SK-N-SH (cell line): ENCODE data around the gene G3BP2. TPM values are rescaled to one million over a fixed set of nuclear protein-coding genes. Genes with fewer than 3 reads are reported as not detected.

ENCODE experiments used
- CTCF ChIA-PET: fragments of 300-600, 350-600 bp; formaldehyde crosslinking; extraction: SDS; loops from one replicate; lab custom pipeline; 2021; lab: Yijun Ruan, JAX
- POLR2A ChIA-PET: fragments of 350-600 bp; sonication (Branson Sonifier 250); formaldehyde crosslinking; extraction: SDS; loops from one replicate; lab custom pipeline; 2020; ENCODE audit warnings: antibody characterized with exemption, inconsistent platforms; lab: Yijun Ruan, JAX
- DNase-seq: peaks from one replicate; pipeline ENCODE4 v3.0.0; 2012
- H2AFZ ChIP-seq: fragments of 200-600 bp; sonication (generic); 2 replicates; pipeline ENCODE4 v1.8.1; 2016; ENCODE audit warnings: antibody characterized with exemption, mild to moderate bottlenecking, low read depth
- H3F3A ChIP-seq: fragments of 200-600 bp; sonication (generic); replicated peaks from 2 replicates; pipeline ENCODE3; 2016; ENCODE audit warnings: antibody characterized with exemption, mild to moderate bottlenecking; ENCODE audit not compliant: insufficient read depth
- H3K27ac ChIP-seq, 2 experiments: fragments of 200-500 bp in 1 of 2; fragments of 200-600 bp in 1 of 2; sonication (Bioruptor generic) in 1 of 2; sonication (generic), shearing (Covaris generic) in 1 of 2; 2 replicates each; pipeline versions ENCODE4 v1.5.1 to v1.6.1; 2014 to 2016; ENCODE audit warnings: low read depth in 2 of 2, inconsistent platforms in 1 of 2, low read length in 1 of 2, mild to moderate bottlenecking in 1 of 2, mixed read lengths in 1 of 2
- H3K27me3 ChIP-seq: fragments of 200-600 bp; sonication (generic), shearing (Covaris generic); 2 replicates; pipeline ENCODE4 v1.6.1; 2016; ENCODE audit warnings: mixed run types; ENCODE audit not compliant: insufficient read depth
- H3K36me3 ChIP-seq, 2 experiments: fragments of 200-500 bp in 1 of 2; fragments of 200-600 bp in 1 of 2; sonication (Bioruptor generic) in 1 of 2; sonication (generic) in 1 of 2; replicated peaks in 1 of 2; 2 replicates each; pipeline versions ENCODE3 to v1.5.1; 2014 to 2016; ENCODE audit warnings: low read length in 1 of 2, mild to moderate bottlenecking in 1 of 2; ENCODE audit not compliant: insufficient read depth in 2 of 2, control insufficient read depth in 1 of 2
- H3K4me1 ChIP-seq, 2 experiments: fragments of 200-500 bp in 1 of 2; fragments of 200-600 bp in 1 of 2; sonication (Bioruptor generic) in 1 of 2; sonication (generic), shearing (Covaris generic) in 1 of 2; 2 replicates each; pipeline versions ENCODE4 v1.5.1 to v1.6.1; 2014 to 2016; ENCODE audit warnings: low read depth in 1 of 2, low read length in 1 of 2, mixed run types in 1 of 2; ENCODE audit not compliant: insufficient read depth in 2 of 2, control insufficient read depth in 1 of 2
- H3K4me2 ChIP-seq: fragments of 200-600 bp; sonication (generic), shearing (Covaris generic); 2 replicates; pipeline ENCODE4 v1.6.1; 2017; ENCODE audit warnings: mixed run types
- H3K4me3 ChIP-seq, 2 experiments: fragments of 200-500 bp in 1 of 2; fragments of 200-600 bp in 1 of 2; sonication (Bioruptor generic) in 1 of 2; sonication (generic), shearing (Covaris generic) in 1 of 2; 2 replicates each; pipeline versions ENCODE4 v1.5.1 to v1.8.1; 2014 to 2016; ENCODE audit warnings: low read depth in 2 of 2, inconsistent platforms in 1 of 2, low read length in 1 of 2, mild to moderate bottlenecking in 1 of 2, mixed read lengths in 1 of 2, moderate library complexity in 1 of 2
- H3K79me2 ChIP-seq: fragments of 200-600 bp; sonication (generic); 2 replicates; pipeline ENCODE4 v1.8.1; 2017; ENCODE audit warnings: mild to moderate bottlenecking; ENCODE audit not compliant: insufficient read depth
- H3K9ac ChIP-seq: fragments of 200-600 bp; sonication (generic); 2 replicates; pipeline ENCODE4 v1.6.1; 2017; ENCODE audit warnings: mixed run types
- H3K9me2 ChIP-seq: fragments of 200-600 bp; sonication (generic); 2 replicates; pipeline ENCODE4 v1.6.1; 2017; ENCODE audit warnings: mixed run types
- H3K9me3 ChIP-seq: fragments of 200-600 bp; sonication (generic); 2 replicates; pipeline ENCODE4 v1.6.1; 2017; ENCODE audit warnings: mixed run types, mild to moderate bottlenecking, moderate library complexity
- H4K20me1 ChIP-seq: fragments of 200-600 bp; sonication (generic); 2 replicates; pipeline ENCODE4 v1.6.1; 2017; ENCODE audit warnings: mild to moderate bottlenecking, mixed run types; ENCODE audit not compliant: insufficient read depth
- EZH2phosphoT487 ChIP-seq: fragments of 200-600 bp; sonication (generic); IDR thresholded peaks from 2 replicates; pipeline ENCODE4 v1.6.1; 2017; ENCODE audit warnings: low read depth, mixed run types, mild to moderate bottlenecking, antibody characterized with exemption, moderate library complexity, borderline replicate concordance
- GABPA ChIP-seq: IDR thresholded peaks from 2 replicates; pipeline ENCODE4 v1.4.0; 2012; ENCODE audit warnings: low read depth, mild to moderate bottlenecking
- MXI1 ChIP-seq: IDR thresholded peaks from 2 replicates; pipeline ENCODE4 v1.6.1; 2012; ENCODE audit warnings: mild to moderate bottlenecking, low read depth, low read length, improper control_type of control experiment
- NFIC ChIP-seq: IDR thresholded peaks from 2 replicates; pipeline ENCODE4 v1.4.0; 2012; ENCODE audit warnings: borderline replicate concordance
- NRF1 ChIP-seq: IDR thresholded peaks from 2 replicates; pipeline ENCODE4 v1.6.1; 2012; ENCODE audit warnings: low read depth, mild to moderate bottlenecking, low read length
- RCOR1 ChIP-seq: fragments of 150-350 bp; IDR thresholded peaks from 2 replicates; pipeline ENCODE4 v1.6.1; 2017; ENCODE audit warnings: antibody characterized with exemption, low read length
- RXRA ChIP-seq: IDR thresholded peaks from 2 replicates; pipeline ENCODE4 v1.4.0; 2012; ENCODE audit warnings: low read depth, mild to moderate bottlenecking, borderline replicate concordance
- TEAD4 ChIP-seq: IDR thresholded peaks from 2 replicates; pipeline ENCODE4 v1.4.0; 2012; ENCODE audit warnings: mild to moderate bottlenecking, borderline replicate concordance; ENCODE audit not compliant: insufficient read depth
- YY1 ChIP-seq: IDR thresholded peaks from 2 replicates; pipeline ENCODE4 v1.4.0; 2012; ENCODE audit warnings: low read depth, mild to moderate bottlenecking
- WGBS: methylation state at CpG from one replicate; pipeline ENCODE4 v1.1.6; 2017; ENCODE audit warnings: low lambda C conversion rate; 5-methylcytosine and 5-hydroxymethylcytosine counted together
- polyA plus RNA-seq, 3 experiments: library from polyadenylated mRNA; depleted of rRNA; stranded (reverse); fragments of >200 nt; gene quantifications; 2 replicates each; pipeline ENCODE4 v1.2.3, GENCODE V29; 2012
- TF ChIP-seq, protein P1 (sequence below): fragments of 200-600 bp; sonication (generic); IDR thresholded peaks from 2 replicates; pipeline ENCODE4 v1.6.1; 2017; ENCODE audit warnings: antibody characterized with exemption, mild to moderate bottlenecking, moderate library complexity
- TF ChIP-seq, protein P2 (sequence below): IDR thresholded peaks from 2 replicates; pipeline ENCODE4 v1.4.0; 2012; ENCODE audit warnings: low read depth, borderline replicate concordance
- TF ChIP-seq, protein P3 (sequence below): IDR thresholded peaks from 2 replicates; pipeline ENCODE4 v1.4.0; 2012; ENCODE audit warnings: low read depth, borderline replicate concordance
- TF ChIP-seq, protein P4 (sequence below): IDR thresholded peaks from 2 replicates; pipeline ENCODE4 v1.4.0; 2012; ENCODE audit warnings: low read depth
- TF ChIP-seq, protein P5 (sequence below): IDR thresholded peaks from 2 replicates; pipeline ENCODE4; 2012

Gene G3BP2
- polyA plus RNA-seq, 1 of the 3 experiments (the other 2 are of a cell fraction) = 35.9 TPM

DNA sequence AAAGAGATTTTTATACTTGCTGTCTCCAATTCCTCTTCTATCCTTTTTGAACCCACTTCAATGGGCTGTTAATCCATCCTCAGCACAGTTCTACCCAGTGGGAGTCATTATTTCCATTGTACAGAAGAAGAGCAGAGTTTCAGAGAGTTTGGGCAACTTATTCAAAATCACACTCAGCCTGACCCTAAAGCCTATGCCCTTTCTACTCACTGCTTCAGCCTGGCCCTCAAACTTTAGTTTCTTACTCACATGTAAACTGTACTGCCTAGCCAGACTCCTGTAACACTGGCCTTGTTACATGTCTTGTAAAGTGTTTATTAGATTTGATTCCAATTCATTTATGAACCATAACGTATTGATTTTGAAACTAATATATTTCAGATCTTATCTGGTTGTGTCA, 26.1 kb upstream of the G3BP2 start (continued):
- TF ChIP-seq, protein P1, sequence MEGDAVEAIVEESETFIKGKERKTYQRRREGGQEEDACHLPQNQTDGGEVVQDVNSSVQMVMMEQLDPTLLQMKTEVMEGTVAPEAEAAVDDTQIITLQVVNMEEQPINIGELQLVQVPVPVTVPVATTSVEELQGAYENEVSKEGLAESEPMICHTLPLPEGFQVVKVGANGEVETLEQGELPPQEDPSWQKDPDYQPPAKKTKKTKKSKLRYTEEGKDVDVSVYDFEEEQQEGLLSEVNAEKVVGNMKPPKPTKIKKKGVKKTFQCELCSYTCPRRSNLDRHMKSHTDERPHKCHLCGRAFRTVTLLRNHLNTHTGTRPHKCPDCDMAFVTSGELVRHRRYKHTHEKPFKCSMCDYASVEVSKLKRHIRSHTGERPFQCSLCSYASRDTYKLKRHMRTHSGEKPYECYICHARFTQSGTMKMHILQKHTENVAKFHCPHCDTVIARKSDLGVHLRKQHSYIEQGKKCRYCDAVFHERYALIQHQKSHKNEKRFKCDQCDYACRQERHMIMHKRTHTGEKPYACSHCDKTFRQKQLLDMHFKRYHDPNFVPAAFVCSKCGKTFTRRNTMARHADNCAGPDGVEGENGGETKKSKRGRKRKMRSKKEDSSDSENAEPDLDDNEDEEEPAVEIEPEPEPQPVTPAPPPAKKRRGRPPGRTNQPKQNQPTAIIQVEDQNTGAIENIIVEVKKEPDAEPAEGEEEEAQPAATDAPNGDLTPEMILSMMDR = no peak
- TF ChIP-seq NRF1 (no peak), TEAD4 (no peak), EZH2phosphoT487 (no peak), NFIC (no peak), MXI1 (no peak)
- TF ChIP-seq, protein P2, sequence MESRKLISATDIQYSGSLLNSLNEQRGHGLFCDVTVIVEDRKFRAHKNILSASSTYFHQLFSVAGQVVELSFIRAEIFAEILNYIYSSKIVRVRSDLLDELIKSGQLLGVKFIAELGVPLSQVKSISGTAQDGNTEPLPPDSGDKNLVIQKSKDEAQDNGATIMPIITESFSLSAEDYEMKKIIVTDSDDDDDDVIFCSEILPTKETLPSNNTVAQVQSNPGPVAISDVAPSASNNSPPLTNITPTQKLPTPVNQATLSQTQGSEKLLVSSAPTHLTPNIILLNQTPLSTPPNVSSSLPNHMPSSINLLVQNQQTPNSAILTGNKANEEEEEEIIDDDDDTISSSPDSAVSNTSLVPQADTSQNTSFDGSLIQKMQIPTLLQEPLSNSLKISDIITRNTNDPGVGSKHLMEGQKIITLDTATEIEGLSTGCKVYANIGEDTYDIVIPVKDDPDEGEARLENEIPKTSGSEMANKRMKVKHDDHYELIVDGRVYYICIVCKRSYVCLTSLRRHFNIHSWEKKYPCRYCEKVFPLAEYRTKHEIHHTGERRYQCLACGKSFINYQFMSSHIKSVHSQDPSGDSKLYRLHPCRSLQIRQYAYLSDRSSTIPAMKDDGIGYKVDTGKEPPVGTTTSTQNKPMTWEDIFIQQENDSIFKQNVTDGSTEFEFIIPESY = no peak
- TF ChIP-seq, protein P3, sequence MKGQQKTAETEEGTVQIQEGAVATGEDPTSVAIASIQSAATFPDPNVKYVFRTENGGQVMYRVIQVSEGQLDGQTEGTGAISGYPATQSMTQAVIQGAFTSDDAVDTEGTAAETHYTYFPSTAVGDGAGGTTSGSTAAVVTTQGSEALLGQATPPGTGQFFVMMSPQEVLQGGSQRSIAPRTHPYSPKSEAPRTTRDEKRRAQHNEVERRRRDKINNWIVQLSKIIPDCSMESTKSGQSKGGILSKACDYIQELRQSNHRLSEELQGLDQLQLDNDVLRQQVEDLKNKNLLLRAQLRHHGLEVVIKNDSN = no peak
- TF ChIP-seq, protein P4, sequence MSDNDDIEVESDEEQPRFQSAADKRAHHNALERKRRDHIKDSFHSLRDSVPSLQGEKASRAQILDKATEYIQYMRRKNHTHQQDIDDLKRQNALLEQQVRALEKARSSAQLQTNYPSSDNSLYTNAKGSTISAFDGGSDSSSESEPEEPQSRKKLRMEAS = no peak

DNA sequence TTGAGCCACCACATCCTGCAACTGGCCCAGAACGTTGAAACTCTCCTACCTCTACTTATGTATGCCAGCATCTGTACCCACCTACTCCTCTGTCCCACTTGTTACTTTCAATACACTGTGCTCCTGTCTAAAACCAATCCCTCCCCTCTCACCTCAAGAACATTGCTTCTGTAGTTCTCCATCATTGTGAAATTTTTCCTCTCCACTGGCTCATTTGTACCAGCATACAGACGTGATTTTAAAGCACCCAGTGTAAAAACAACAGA, 25.7 kb upstream of the G3BP2 start:
- H3K27me3 ChIP-seq = no peaks in the 10 kb centered on the region
- no peaks in the 10 kb centered on the region for H3K9me3 ChIP-seq
- no peaks in the 10 kb centered on the region for H3K79me2 ChIP-seq
- no peak overlapping the region for H3K4me3 ChIP-seq
- no peaks in the 10 kb centered on the region for H4K20me1 ChIP-seq
- H3F3A ChIP-seq = no peaks in the 10 kb centered on the region
- 95% methylated on average over 2 of the region's 2 CpGs for WGBS
- H3K4me2 ChIP-seq = no peak overlapping the region
- H2AFZ ChIP-seq = no peak overlapping the region
- H3K4me1 ChIP-seq = peaks cover 0 to 9% of the 10 kb centered on the region in 2 experiments; a peak in 1 of 4 replicates
- DNase-seq = no peak
- H3K36me3 ChIP-seq = no peaks in the 10 kb centered on the region
- CTCF ChIA-PET = no interaction called here
- H3K27ac ChIP-seq = no peak overlapping the region
- H3K9ac ChIP-seq = no peak overlapping the region
- POLR2A ChIA-PET = no interaction called here
- H3K9me2 ChIP-seq = no peaks in the 10 kb centered on the region
- TF ChIP-seq GABPA (no peak), YY1 (no peak), RCOR1 (no peak), RXRA (no peak)
- TF ChIP-seq, protein P2 = no peak
- TF ChIP-seq, protein P5, sequence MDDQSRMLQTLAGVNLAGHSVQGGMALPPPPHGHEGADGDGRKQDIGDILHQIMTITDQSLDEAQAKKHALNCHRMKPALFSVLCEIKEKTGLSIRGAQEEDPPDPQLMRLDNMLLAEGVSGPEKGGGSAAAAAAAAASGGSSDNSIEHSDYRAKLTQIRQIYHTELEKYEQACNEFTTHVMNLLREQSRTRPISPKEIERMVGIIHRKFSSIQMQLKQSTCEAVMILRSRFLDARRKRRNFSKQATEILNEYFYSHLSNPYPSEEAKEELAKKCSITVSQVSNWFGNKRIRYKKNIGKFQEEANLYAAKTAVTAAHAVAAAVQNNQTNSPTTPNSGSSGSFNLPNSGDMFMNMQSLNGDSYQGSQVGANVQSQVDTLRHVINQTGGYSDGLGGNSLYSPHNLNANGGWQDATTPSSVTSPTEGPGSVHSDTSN = no peak
